Measurements from ENCODE around the gene EPHA8. TPM values are rescaled to one million over a fixed set of nuclear protein-coding genes. Genes with fewer than 3 reads are reported as not detected.

The EPHA8 gene
- total and polyA plus RNA-seq, 2 donors from 2014 or later, result 0.09 TPM; not detected in 1

DNA sequence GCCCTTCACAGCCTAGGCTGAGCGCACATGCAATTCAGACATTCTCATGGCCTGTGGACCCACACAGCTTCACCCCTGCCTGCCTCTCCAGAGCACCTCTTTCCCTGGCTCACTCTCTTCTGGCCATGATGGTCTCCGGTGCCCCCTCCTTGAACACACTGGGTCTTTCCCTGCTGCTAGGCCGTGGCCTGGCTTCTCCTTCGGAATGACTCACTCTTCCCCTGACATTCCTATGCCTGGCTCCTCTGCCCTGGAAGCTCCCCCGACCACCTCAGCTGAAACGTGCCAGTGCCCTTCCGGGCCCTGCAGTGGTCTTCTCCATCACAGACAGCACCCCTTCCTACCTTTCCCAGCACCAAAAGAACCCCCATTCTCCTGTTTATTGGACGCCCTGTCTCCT, 28.3 kb downstream of the EPHA8 start:
- Histone ChIP-seq H3K27me3 (ENCODE audit: control insufficient read depth, insufficient read depth, low read length) (no peaks in the 10 kb centered on the region), H3K4me1 (ENCODE audit: control insufficient read depth in 2 of 3, insufficient read depth in 2 of 3, low read depth in 1 of 3, low read length in 3 of 3) (no peaks in the 10 kb centered on the region), H3K36me3 (ENCODE audit: control insufficient read depth in 2 of 3, insufficient read depth in 3 of 3, low read length in 3 of 3) (no peaks in the 10 kb centered on the region), H3K4me3 (ENCODE audit: low read length in 3 of 3) (no peak overlapping the region), H3K27ac (ENCODE audit: low read depth in 2 of 2, low read length in 2 of 2) (no peak overlapping the region), H3K9ac (ENCODE audit: low read length in 3 of 3) (no peak overlapping the region), H3K9me3 (ENCODE audit: control insufficient read depth in 2 of 3, insufficient read depth in 1 of 3, low read length in 3 of 3) (no peaks in the 10 kb centered on the region)
- intact Hi-C loops (cut with DNase I), result no loop called here
- TF ChIP-seq, protein P1, sequence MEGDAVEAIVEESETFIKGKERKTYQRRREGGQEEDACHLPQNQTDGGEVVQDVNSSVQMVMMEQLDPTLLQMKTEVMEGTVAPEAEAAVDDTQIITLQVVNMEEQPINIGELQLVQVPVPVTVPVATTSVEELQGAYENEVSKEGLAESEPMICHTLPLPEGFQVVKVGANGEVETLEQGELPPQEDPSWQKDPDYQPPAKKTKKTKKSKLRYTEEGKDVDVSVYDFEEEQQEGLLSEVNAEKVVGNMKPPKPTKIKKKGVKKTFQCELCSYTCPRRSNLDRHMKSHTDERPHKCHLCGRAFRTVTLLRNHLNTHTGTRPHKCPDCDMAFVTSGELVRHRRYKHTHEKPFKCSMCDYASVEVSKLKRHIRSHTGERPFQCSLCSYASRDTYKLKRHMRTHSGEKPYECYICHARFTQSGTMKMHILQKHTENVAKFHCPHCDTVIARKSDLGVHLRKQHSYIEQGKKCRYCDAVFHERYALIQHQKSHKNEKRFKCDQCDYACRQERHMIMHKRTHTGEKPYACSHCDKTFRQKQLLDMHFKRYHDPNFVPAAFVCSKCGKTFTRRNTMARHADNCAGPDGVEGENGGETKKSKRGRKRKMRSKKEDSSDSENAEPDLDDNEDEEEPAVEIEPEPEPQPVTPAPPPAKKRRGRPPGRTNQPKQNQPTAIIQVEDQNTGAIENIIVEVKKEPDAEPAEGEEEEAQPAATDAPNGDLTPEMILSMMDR (IDR thresholded peaks at IDR 0.05; ENCODE audit: borderline replicate concordance, extremely low read depth, insufficient read depth), result no peak
- no peak for DNase-seq
- FAIRE-seq, result no peak

DNA sequence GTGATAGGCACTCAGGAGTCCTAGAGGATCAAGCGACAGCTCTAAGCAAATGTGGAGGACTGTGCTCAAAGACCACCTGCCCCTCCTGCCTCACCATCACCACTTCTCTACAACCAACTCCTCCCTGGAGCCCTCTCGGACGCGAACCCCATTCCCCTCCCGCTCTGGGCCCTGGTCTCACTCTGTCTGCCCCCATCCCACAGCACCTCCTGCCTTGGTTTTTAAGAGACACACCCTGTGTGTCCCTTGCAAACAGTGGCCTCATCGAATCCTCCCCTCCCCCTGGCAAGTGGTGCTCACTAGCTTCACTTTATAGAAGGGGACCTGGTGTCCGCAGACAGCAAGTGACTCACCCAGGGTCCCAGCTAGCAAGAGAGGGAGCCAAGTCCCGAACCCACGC, 28.8 kb downstream of the EPHA8 start:
- TF ChIP-seq, protein P1 (IDR thresholded peaks at IDR 0.05; ENCODE audit: borderline replicate concordance, extremely low read depth, insufficient read depth), result no peak
- H3K27ac ChIP-seq (ENCODE audit: low read depth in 2 of 2, low read length in 2 of 2), result no peak overlapping the region
- no peaks in the 10 kb centered on the region for H3K4me1 ChIP-seq (ENCODE audit: control insufficient read depth in 2 of 3, insufficient read depth in 2 of 3, low read depth in 1 of 3, low read length in 3 of 3)
- H3K4me3 ChIP-seq (ENCODE audit: low read length in 3 of 3), result no peak overlapping the region
- H3K27me3 ChIP-seq (ENCODE audit: control insufficient read depth, insufficient read depth, low read length), result no peaks in the 10 kb centered on the region
- intact Hi-C loops (cut with DNase I), result no loop called here
- H3K9ac ChIP-seq (ENCODE audit: low read length in 3 of 3), result no peak overlapping the region
- no peak for DNase-seq
- H3K36me3 ChIP-seq (ENCODE audit: control insufficient read depth in 2 of 3, insufficient read depth in 3 of 3, low read length in 3 of 3), result no peaks in the 10 kb centered on the region
- no peaks in the 10 kb centered on the region for H3K9me3 ChIP-seq (ENCODE audit: control insufficient read depth in 2 of 3, insufficient read depth in 1 of 3, low read length in 3 of 3)
- FAIRE-seq, result no peak

DNA sequence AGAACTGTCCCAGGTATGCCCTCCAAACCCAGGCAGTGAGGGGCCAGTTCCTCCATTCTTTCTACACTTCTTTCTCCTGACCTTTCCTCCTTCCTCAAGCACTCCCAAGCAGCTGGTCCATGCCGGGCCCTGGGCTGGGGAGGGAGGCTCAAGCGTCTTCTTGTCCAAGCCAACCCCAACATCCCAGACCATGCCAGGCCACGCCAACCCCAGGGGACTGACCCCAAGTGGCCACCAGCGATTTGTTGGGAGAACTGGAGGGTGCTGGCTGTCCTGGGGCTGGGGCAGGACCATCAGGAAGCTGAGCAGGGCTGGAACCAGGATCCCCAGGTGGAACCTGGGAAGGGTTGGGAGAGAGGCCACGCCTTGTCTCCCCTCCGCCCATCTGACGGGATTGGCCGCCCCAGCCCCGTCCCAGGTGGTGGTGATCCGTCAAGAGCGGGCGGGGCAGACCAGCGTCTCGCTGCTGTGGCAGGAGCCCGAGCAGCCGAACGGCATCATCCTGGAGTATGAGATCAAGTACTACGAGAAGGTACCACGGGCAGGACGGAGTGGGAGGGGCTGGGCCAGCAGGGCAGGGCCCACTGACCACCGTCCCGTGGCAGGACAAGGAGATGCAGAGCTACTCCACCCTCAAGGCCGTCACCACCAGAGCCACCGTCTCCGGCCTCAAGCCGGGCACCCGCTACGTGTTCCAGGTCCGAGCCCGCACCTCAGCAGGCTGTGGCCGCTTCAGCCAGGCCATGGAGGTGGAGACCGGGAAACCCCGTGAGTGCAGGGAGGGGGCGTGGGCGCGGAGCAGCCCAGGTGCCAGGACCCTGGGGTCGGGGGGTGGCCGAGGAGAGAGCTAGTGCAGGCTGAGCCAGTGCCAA, 29.9 kb downstream of the EPHA8 start:
- no peaks in the 10 kb centered on the region for H3K9me3 ChIP-seq (ENCODE audit: control insufficient read depth in 2 of 3, insufficient read depth in 1 of 3, low read length in 3 of 3)
- H3K36me3 ChIP-seq (ENCODE audit: control insufficient read depth in 2 of 3, insufficient read depth in 3 of 3, low read length in 3 of 3), result no peaks in the 10 kb centered on the region
- intact Hi-C loops (cut with DNase I), result no loop called here
- no peak for DNase-seq
- no peak overlapping the region for H3K4me3 ChIP-seq (ENCODE audit: low read length in 3 of 3)
- TF ChIP-seq, protein P1 (IDR thresholded peaks at IDR 0.05; ENCODE audit: borderline replicate concordance, extremely low read depth, insufficient read depth), result no peak
- no peak for FAIRE-seq
- no peaks in the 10 kb centered on the region for H3K4me1 ChIP-seq (ENCODE audit: control insufficient read depth in 2 of 3, insufficient read depth in 2 of 3, low read depth in 1 of 3, low read length in 3 of 3)
- H3K9ac ChIP-seq (ENCODE audit: low read length in 3 of 3), result no peak overlapping the region
- H3K27ac ChIP-seq (ENCODE audit: low read depth in 2 of 2, low read length in 2 of 2), result no peak overlapping the region
- no peaks in the 10 kb centered on the region for H3K27me3 ChIP-seq (ENCODE audit: control insufficient read depth, insufficient read depth, low read length)
